Activated B cell treated with CpG ODN at 0.5 μM for 24 hours (primary cell): ENCODE measurements around the gene ATXN7L2. TPM values are rescaled to one million over a fixed set of nuclear protein-coding genes. Genes with fewer than 3 reads are reported as not detected.

Experiments used
- ATAC-seq: fragments of 200-7000 bp; cut with Tn5 transposase; one replicate; pipeline ENCODE4 v1.10.0; 2021; ENCODE audit warnings: low read depth, mild to moderate bottlenecking, moderate library complexity
- CTCF ChIA-PET: fragments of 350-600 bp; sonication (Branson Sonifier 250); formaldehyde crosslinking; loops from one replicate; lab custom pipeline; 2021; ENCODE audit warnings: antibody characterized with exemption; lab: Charles Lee
- POLR2A ChIA-PET: fragments of 350-600 bp; sonication (Branson Sonifier 250); formaldehyde crosslinking; loops from one replicate; lab custom pipeline; 2021; ENCODE audit warnings: antibody characterized with exemption; lab: Charles Lee
- DNase-seq: peaks from one replicate; pipeline ENCODE4 v3.0.0; 2022
- H3K27ac Mint-ChIP-seq: one replicate; pipeline ENCODE4 v1.8.0; 2020; ENCODE audit warnings: mixed read lengths
- H3K27me3 Mint-ChIP-seq: one replicate; pipeline ENCODE4 v1.8.0; 2021; ENCODE audit warnings: mixed read lengths
- H3K36me3 Mint-ChIP-seq: one replicate; pipeline ENCODE4 v1.8.0; 2021; ENCODE audit warnings: low read depth, mixed read lengths
- H3K4me1 Mint-ChIP-seq: one replicate; pipeline ENCODE4 v1.8.0; 2021; ENCODE audit warnings: mixed read lengths
- H3K4me3 Mint-ChIP-seq: one replicate; pipeline ENCODE4 v1.8.0; 2020; ENCODE audit warnings: mild to moderate bottlenecking, mixed read lengths
- H3K9me3 Mint-ChIP-seq: one replicate; pipeline ENCODE4 v1.8.0; 2020; ENCODE audit warnings: mixed read lengths
- CTCF ChIP-seq: fragments of 200-600 bp; IDR thresholded peaks from one replicate; pipeline ENCODE4 v1.8.0; 2022; ENCODE audit warnings: antibody characterized with exemption, mild to moderate bottlenecking
- intact Hi-C: fragments of 100-400 bp; cut with micrococcal nuclease; formaldehyde crosslinking; loops from one replicate; pipeline ENCODE4 v1.15.1; 2024
- total RNA-seq: library from RNA; stranded (reverse); gene quantifications from 2 replicates; pipeline ENCODE4 v1.2.3, GENCODE V29; 2022

ATXN7L2 gene
- total RNA-seq, 1 donor from 2014 or later, result 7.5 TPM

- H3K27me3 Mint-ChIP-seq, result no peaks in the 10 kb centered on the region
- intact Hi-C loops, result loop anchor here (1.0 to 5.0 kb wide), 4 partner anchors 41 to 541 kb away; partner anchors contain the start of genes GSTM4 and STRIP1
- ATAC-seq, result no peak
- TF ChIP-seq CTCF, result no peak
- H3K9me3 Mint-ChIP-seq, result no peaks in the 10 kb centered on the region
- H3K4me1 Mint-ChIP-seq, result peaks cover 29% of the 10 kb centered on the region
- H3K27ac Mint-ChIP-seq, result no peak overlapping the region
- peaks cover 30% of the 10 kb centered on the region for H3K36me3 Mint-ChIP-seq
- CTCF ChIA-PET, result interaction anchor here (0.7 to 23.7 kb wide), 14 partner anchors 9 to 717 kb away, joined by 3 to 375 read pairs (median 4); partner anchors contain the start of genes GNAI3 and PSRC1
- POLR2A ChIA-PET, result interaction anchor here (0.6 to 2.1 kb wide), 6 partner anchors 18 to 1295 kb away, joined by 3 to 8 read pairs (median 4); partner anchors contain the start of genes GNAI3 and PSMA5
- no peak for DNase-seq
- no peak overlapping the region for H3K4me3 Mint-ChIP-seq
Observed at GRCh38 chr1:109490934-109491302, 7.2 kb downstream of the ATXN7L2 start.

DNA sequence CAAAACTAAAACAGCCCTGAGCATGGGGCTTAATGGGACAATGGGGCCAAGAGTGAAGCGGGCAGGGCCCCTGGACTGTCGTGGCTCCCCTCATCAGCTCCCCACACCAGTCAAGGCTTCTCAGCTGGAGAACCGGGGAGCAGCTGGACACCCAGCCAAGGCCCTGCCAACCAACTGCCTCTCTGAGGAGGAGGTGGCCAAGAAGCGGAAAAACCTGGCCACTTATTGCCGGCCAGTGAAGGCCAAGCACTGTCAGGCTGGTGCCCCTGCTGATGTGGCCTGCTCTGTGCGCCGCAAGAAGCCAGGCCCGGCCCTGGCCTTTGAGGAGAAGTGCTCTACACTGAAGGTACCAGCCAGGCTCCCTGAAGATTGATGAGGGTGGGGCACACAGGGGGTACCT, 7.7 kb downstream of the ATXN7L2 start:
- H3K36me3 Mint-ChIP-seq, result peaks cover 34% of the 10 kb centered on the region
- ChIA-PET POLR2A (interaction anchor here (1.1 to 2.1 kb wide), 3 partner anchors 18 to 65 kb away, joined by 3 to 8 read pairs (median 3); partner anchors contain the start of gene PSMA5), CTCF (interaction anchor here (1.0 to 23.7 kb wide), 11 partner anchors 9 to 59 kb away, joined by 3 to 375 read pairs (median 5); partner anchors contain the start of gene GNAI3)
- no peaks in the 10 kb centered on the region for H3K27me3 Mint-ChIP-seq
- no peak overlapping the region for H3K27ac Mint-ChIP-seq
- ATAC-seq, result no peak
- no peak overlapping the region for H3K4me3 Mint-ChIP-seq
- intact Hi-C loops, result loop anchor here (5.0 kb wide), 3 partner anchors 166 to 541 kb away; partner anchors contain the start of genes GSTM4 and STRIP1
- TF ChIP-seq CTCF, result no peak
- H3K9me3 Mint-ChIP-seq, result no peaks in the 10 kb centered on the region
- peaks cover 33% of the 10 kb centered on the region for H3K4me1 Mint-ChIP-seq
- no peak for DNase-seq

- DNase-seq (no peak), ATAC-seq (no peak)
- Mint-ChIP-seq H3K27ac (no peak overlapping the region), H3K4me3 (peak overlapping the region; percentile 32), H3K4me1 (peaks cover 41% of the 10 kb centered on the region), H3K9me3 (no peaks in the 10 kb centered on the region), H3K27me3 (no peaks in the 10 kb centered on the region), H3K36me3 (peaks cover 38% of the 10 kb centered on the region)
- intact Hi-C loops, result loop anchor here (5.0 kb wide), 3 partner anchors 165 to 540 kb away; partner anchors contain the start of genes GSTM4 and STRIP1
- ChIA-PET POLR2A (interaction anchor here (0.7 to 3.0 kb wide), 4 partner anchors 9 to 393 kb away, joined by 4 to 29 read pairs (median 8); partner anchors contain the start of gene ATXN7L2), CTCF (interaction anchor here (0.7 to 23.7 kb wide), 9 partner anchors 9 to 492 kb away, joined by 3 to 375 read pairs (median 5); partner anchors contain the start of genes AHCYL1, ATXN7L2 and SORT1)
- no peak for TF ChIP-seq CTCF
Observed at GRCh38 chr1:109492779-109493178, 9.1 kb downstream of the ATXN7L2 start.

DNA sequence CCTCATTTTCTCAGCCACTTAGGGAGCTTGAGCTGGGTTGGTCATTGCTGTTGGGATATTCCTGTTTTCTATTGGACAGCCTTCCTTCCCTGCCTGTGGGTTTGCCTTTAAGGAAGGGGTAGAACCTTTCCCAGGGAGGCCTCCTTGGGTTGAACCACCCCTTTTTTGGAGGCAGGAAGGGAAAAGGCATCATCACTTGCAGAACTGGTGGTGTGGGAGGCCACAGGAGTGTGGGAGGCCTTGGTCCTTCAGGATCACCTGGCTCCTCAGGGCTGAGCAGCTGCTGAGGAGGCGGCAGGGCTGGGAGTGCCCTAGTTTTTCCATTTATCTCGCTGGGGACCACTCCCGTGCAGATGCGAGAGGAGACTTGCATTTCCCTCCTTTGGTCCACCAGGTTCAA, 9.5 kb downstream of the ATXN7L2 start:
- no peaks in the 10 kb centered on the region for H3K9me3 Mint-ChIP-seq
- DNase-seq (no peak), ATAC-seq (no peak)
- peak overlapping the region; percentile 98 for H3K4me3 Mint-ChIP-seq
- H3K36me3 Mint-ChIP-seq, result peaks cover 38% of the 10 kb centered on the region
- no peak overlapping the region for H3K27ac Mint-ChIP-seq
- no peak for TF ChIP-seq CTCF
- peaks cover 43% of the 10 kb centered on the region for H3K4me1 Mint-ChIP-seq
- H3K27me3 Mint-ChIP-seq, result no peaks in the 10 kb centered on the region
- CTCF ChIA-PET, result interaction anchor here (1.0 to 23.7 kb wide), 11 partner anchors 10 to 491 kb away, joined by 3 to 375 read pairs (median 4); partner anchors contain the start of genes AHCYL1, ATXN7L2 and SORT1
- intact Hi-C loops, result loop anchor here (5.0 kb wide), 3 partner anchors 164 to 539 kb away; partner anchors contain the start of genes GSTM4 and STRIP1
- POLR2A ChIA-PET, result interaction anchor here (0.7 to 3.0 kb wide), 7 partner anchors 8 to 393 kb away, joined by 4 to 29 read pairs (median 5); partner anchors contain the start of genes ATXN7L2 and GNAI3
